K562 (cell line): ENCODE results near the gene GH2. TPM values are rescaled to one million over a fixed set of nuclear protein-coding genes. Genes with fewer than 3 reads are reported as not detected.

Experiments used
- ATAC-seq: fragments of 200-7000 bp; cut with Tn5 transposase; 3 replicates; pipeline ENCODE4 v1.9.1; 2020; ENCODE audit warnings: moderate library complexity
- BruUV-seq: library from RNA; stranded (reverse); fragments of 400-500 nt; replicated peaks from 2 replicates; lab custom pipeline; 2021; lab: Mats Ljungman, UMichigan
- CTCF ChIA-PET: fragments of 300-600 bp; formaldehyde crosslinking; extraction: SDS; loops from one replicate; lab custom pipeline; 2021; ENCODE audit warnings: low intra/inter-chr PET ratio; lab: Yijun Ruan, JAX
- POLR2A ChIA-PET: fragments of 300-600, 350-650 bp; sonication (Branson Sonifier 250); formaldehyde crosslinking; extraction: SDS; loops from one replicate; lab custom pipeline; 2021; ENCODE audit warnings: antibody characterized with exemption, inconsistent platforms; lab: Yijun Ruan, JAX
- DNase-seq, 4 experiments: peaks; one replicate each; pipeline versions ENCODE4 v3.0.0 to v3.0.0-alpha.2; 2011 to 2018; ENCODE audit warnings: low spot score in 3 of 4, mixed read lengths in 3 of 4; ENCODE audit errors: extremely low read depth in 1 of 4
- FAIRE-seq: peaks from 2 replicates; lab custom pipeline; 2011; peaks lifted over from hg19 to GRCh38; lab: Jason Lieb, UNC
- H2AFZ ChIP-seq: 2 replicates; pipeline ENCODE4 v1.6.0; 2011; ENCODE audit warnings: low read depth, low read length, control low read depth, inconsistent platforms
- H3K27ac ChIP-seq: fragments of 200-600 bp; 3 replicates; pipeline ENCODE4 v1.8.0; 2011; ENCODE audit warnings: low read depth, mild to moderate bottlenecking, control low read depth, inconsistent platforms, low read length, moderate library complexity, mixed read lengths; ENCODE audit errors: extremely low read depth
- H3K27me3 ChIP-seq, 2 experiments: fragments of 300-600 bp in 1 of 2; 2 replicates in 1 of 2; 3 replicates in 1 of 2; pipeline versions ENCODE4 v1.6.0 to v1.8.0; 2011; ENCODE audit warnings: inconsistent platforms in 2 of 2, low read length in 2 of 2, mild to moderate bottlenecking in 1 of 2, mixed read lengths in 1 of 2, moderate library complexity in 1 of 2; ENCODE audit not compliant: control insufficient read depth in 2 of 2, insufficient read depth in 2 of 2
- H3K36me3 ChIP-seq: fragments of 300-600 bp; 3 replicates; pipeline ENCODE4 v1.8.0; 2011; ENCODE audit warnings: mild to moderate bottlenecking, low read length, inconsistent platforms; ENCODE audit not compliant: control insufficient read depth, insufficient read depth
- H3K4me1 ChIP-seq, 2 experiments: fragments of 200-600 bp in 1 of 2; replicated peaks in 1 of 2; 2 replicates in 1 of 2; 3 replicates in 1 of 2; pipeline versions ENCODE4 v1.5.1 to v1.8.0; 2011; ENCODE audit warnings: inconsistent platforms in 2 of 2, low read length in 2 of 2, mild to moderate bottlenecking in 1 of 2, mixed read lengths in 1 of 2, moderate library complexity in 1 of 2; ENCODE audit not compliant: control insufficient read depth in 2 of 2, insufficient read depth in 2 of 2
- H3K4me2 ChIP-seq: 2 replicates; pipeline ENCODE4 v1.6.1; 2011; ENCODE audit warnings: low read length, control low read depth, inconsistent platforms, mixed read lengths; ENCODE audit not compliant: insufficient read depth
- H3K4me3 ChIP-seq: fragments of 200-600 bp; sonication (generic), shearing (Covaris generic); 2 replicates; pipeline ENCODE4 v1.5.1; 2016; ENCODE audit warnings: control low read depth, inconsistent platforms
- H3K79me2 ChIP-seq: fragments of 200-600 bp; 3 replicates; pipeline ENCODE4 v1.8.0; 2011; ENCODE audit warnings: low read length, inconsistent platforms; ENCODE audit not compliant: control insufficient read depth, insufficient read depth
- H3K9ac ChIP-seq, 2 experiments: 2 replicates each; pipeline versions ENCODE4 v1.6.0 to v1.6.1; 2011; ENCODE audit warnings: low read depth in 2 of 2, low read length in 2 of 2, control low read depth in 1 of 2, inconsistent platforms in 1 of 2, mild to moderate bottlenecking in 1 of 2, mixed read lengths in 1 of 2; ENCODE audit not compliant: insufficient read depth in 1 of 2
- H3K9me1 ChIP-seq: one replicate; pipeline ENCODE4 v1.6.0; 2011; ENCODE audit warnings: inconsistent platforms, mild to moderate bottlenecking, low read length, moderate library complexity; ENCODE audit not compliant: control insufficient read depth, insufficient read depth
- H3K9me3 ChIP-seq: replicated peaks from 2 replicates; pipeline ENCODE4 v1.5.1; 2011; ENCODE audit warnings: low read depth, low read length, inconsistent platforms; ENCODE audit not compliant: control insufficient read depth, insufficient read depth
- H4K20me1 ChIP-seq: replicated peaks from 2 replicates; pipeline ENCODE4 v1.6.1; 2011; ENCODE audit warnings: low read length, inconsistent platforms, mixed read lengths; ENCODE audit not compliant: control insufficient read depth, insufficient read depth
- ARHGAP35 ChIP-seq: fragments of 450-650 bp; IDR thresholded peaks from 2 replicates; pipeline ENCODE4 v1.6.1; 2018; ENCODE audit not compliant: partially characterized antibody
- HOXB6 ChIP-seq: fragments of 250-450 bp; sonication (Bioruptor Pico); IDR thresholded peaks from 2 replicates; pipeline ENCODE4 v1.5.1; 2022; ENCODE audit warnings: mild to moderate bottlenecking, borderline replicate concordance
- KDM4B ChIP-seq, 2 experiments: fragments of 450-650 bp in 1 of 2; sonication (generic) in 1 of 2; IDR thresholded peaks; 2 replicates each; pipeline ENCODE4 v1.6.1; 2016 to 2017; ENCODE audit warnings: borderline replicate concordance in 2 of 2, antibody characterized with exemption in 1 of 2, low read depth in 1 of 2, mild to moderate bottlenecking in 1 of 2
- NONO ChIP-seq, 2 experiments: fragments of 200-400 bp in 1 of 2; fragments of 450-650 bp in 1 of 2; formaldehyde crosslinking in 1 of 2; IDR thresholded peaks; 2 replicates each; pipeline ENCODE4 v1.6.1; 2017; ENCODE audit warnings: low read depth in 2 of 2, mild to moderate bottlenecking in 2 of 2, moderate library complexity in 2 of 2, low read length in 1 of 2
- RUNX1 ChIP-seq: sonication (generic); IDR thresholded peaks from 2 replicates; pipeline ENCODE4 v1.6.1; 2016; ENCODE audit warnings: antibody characterized with exemption, low read depth
- SMAD2 ChIP-seq: fragments of 150-350 bp; IDR thresholded peaks from 2 replicates; pipeline ENCODE4 v1.6.1; 2014; ENCODE audit warnings: low read depth, mild to moderate bottlenecking, low read length
- SRSF9 ChIP-seq: fragments of 200-400 bp; formaldehyde crosslinking; IDR thresholded peaks from 2 replicates; pipeline ENCODE4 v1.6.1; 2017; ENCODE audit warnings: low read depth, low read length, borderline replicate concordance
- ZC3H11A ChIP-seq: IDR thresholded peaks from 2 replicates; pipeline ENCODE4 v1.6.1; 2012; ENCODE audit warnings: low read depth, low read length, improper control_type of control experiment
- ZNF165 ChIP-seq: fragments of 250-450 bp; sonication (Bioruptor Pico); IDR thresholded peaks from 2 replicates; pipeline ENCODE4 v1.4.0; 2020; ENCODE audit warnings: borderline replicate concordance
- WGBS: fragments of 100-300 bp; shearing (Covaris generic); methylation state at CpG from one replicate; pipeline ENCODE4 v1.1.6; 2016; ENCODE audit warnings: low coverage, mixed read lengths; ENCODE audit not compliant: insufficient coverage; ENCODE audit errors: missing lambda C conversion rate; 5-methylcytosine and 5-hydroxymethylcytosine counted together
- in situ Hi-C: fragments of 300-500 bp; cut with MboI; formaldehyde crosslinking; loops from 4 replicates; pipeline ENCODE4 v1.15.0; 2018; ENCODE audit warnings: inconsistent platforms, mixed read lengths
- intact Hi-C: fragments of 100-400 bp; cut with micrococcal nuclease; formaldehyde crosslinking; loops from 2 replicates; pipeline ENCODE4 v1.14.2; 2022
- polyA plus RNA-seq, 8 experiments: library from polyadenylated mRNA; depleted of rRNA in 4 of 8; stranded (reverse) in 5 of 8; unstranded in 3 of 8; fragments of >200 nt; fragmentation: Nextera tagmentation in 2 of 8; fragmentation: Illumina TruSeq in 1 of 8; extraction: Ambion mirVana in 2 of 8; extraction: Trizol in 1 of 8; gene quantifications; 2 replicates each; pipeline versions ENCODE4 v1.2.1 to v1.2.3, GENCODE V29; 2011 to 2014; ENCODE audit warnings: inconsistent platforms in 1 of 8, missing spikeins in 1 of 8
- total RNA-seq, 7 experiments: library from RNA; depleted of rRNA in 6 of 7; stranded (reverse); fragments of >200 nt in 6 of 7; fragmentation: Illumina TruSeq in 2 of 7; extraction: Trizol in 2 of 7; gene quantifications; 2 replicates each; pipeline versions ENCODE4 v1.2.1 to v1.2.3, GENCODE V29; 2011 to 2021; ENCODE audit warnings: low replicate concordance in 1 of 7
- TF ChIP-seq, protein P1 (sequence below), 2 experiments: fragments of 150-350 bp in 1 of 2; IDR thresholded peaks; 2 replicates each; pipeline ENCODE4 v1.6.1; 2012 to 2016; ENCODE audit warnings: low read depth in 2 of 2, low read length in 2 of 2, mild to moderate bottlenecking in 1 of 2, moderate library complexity in 1 of 2
- TF ChIP-seq, protein P2 (sequence below), 2 experiments: IDR thresholded peaks in 1 of 2; conservative IDR thresholded peaks in 1 of 2; 2 replicates each; pipeline ENCODE4 v1.6.1; 2016; ENCODE audit warnings: low read depth in 2 of 2, mild to moderate bottlenecking in 1 of 2, missing compliant biosample characterization in 1 of 2, missing genetic modification characterization in 1 of 2, moderate library complexity in 1 of 2

GH2 gene
- total and polyA plus RNA-seq, 9 of the 15 experiments (the other 6 are each of a cell fraction or from before 2014, with no cell fraction given): not detected

DNA sequence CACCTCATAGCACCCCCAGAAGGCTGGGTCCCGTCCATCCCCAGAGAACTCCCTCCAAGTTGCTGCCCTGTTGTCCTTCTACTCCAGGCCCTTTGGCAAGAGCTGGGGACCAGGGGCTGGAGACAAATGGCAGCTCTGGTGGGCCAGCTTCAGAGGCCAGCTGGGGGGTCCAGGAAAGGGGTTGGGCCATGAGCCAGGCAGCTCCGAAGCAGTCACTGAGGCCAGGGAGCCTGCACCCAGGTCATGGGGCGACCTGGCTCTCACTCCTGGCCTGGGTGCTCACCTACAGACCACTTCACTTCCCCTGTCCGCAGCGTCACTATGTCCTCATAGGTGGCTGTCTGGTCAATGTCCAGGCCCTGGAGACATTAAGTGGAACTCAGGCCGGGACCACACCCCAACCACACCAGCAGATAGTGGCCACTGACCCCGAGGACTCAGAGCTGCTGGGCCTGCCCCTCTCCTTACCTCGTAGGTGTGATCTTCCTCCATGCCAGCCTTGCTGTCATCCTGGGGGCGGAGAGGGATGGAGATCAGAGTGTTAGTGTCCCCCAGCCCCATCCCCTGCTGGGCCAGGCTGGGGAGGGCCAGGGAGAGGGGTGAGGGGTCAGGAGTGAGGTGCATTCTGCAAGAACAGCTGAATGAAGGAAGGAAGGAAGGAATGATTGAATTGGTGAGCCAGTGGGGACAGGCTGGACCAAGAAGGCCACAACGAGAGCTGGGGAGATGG lies 47.4 kb upstream of the GH2 start:
- Histone ChIP-seq H2AFZ (no peak overlapping the region), H4K20me1 (no peaks in the 10 kb centered on the region), H3K79me2 (no peaks in the 10 kb centered on the region), H3K9me1 (no peaks in the 10 kb centered on the region), H3K4me3 (no peak overlapping the region), H3K9ac (no peak overlapping the region; a peak in 1 of 4 replicates), H3K27me3 (peaks cover 0 to 9% of the 10 kb centered on the region in 2 experiments; a peak in 2 of 5 replicates), H3K9me3 (no peaks in the 10 kb centered on the region), H3K4me1 (peaks cover 0 to 33% of the 10 kb centered on the region in 2 experiments; a peak in 2 of 5 replicates), H3K4me2 (no peak overlapping the region), H3K36me3 (no peaks in the 10 kb centered on the region), H3K27ac (no peak overlapping the region)
- ChIA-PET POLR2A (interaction anchor here (0.6 to 1.3 kb wide), 3 partner anchors 10 to 12 kb away, joined by 3 to 6 read pairs (median 4); no protein-coding TSS in a partner anchor), CTCF (no interaction called here)
- no peak for ATAC-seq
- FAIRE-seq: no peak
- BruUV-seq: no TSS peak
- no peak for DNase-seq
- WGBS: 21% methylated on average over 9 of the region's 10 CpGs
- in situ Hi-C loops (no loop called here), intact Hi-C loops (no loop called here)
- TF ChIP-seq, protein P1, sequence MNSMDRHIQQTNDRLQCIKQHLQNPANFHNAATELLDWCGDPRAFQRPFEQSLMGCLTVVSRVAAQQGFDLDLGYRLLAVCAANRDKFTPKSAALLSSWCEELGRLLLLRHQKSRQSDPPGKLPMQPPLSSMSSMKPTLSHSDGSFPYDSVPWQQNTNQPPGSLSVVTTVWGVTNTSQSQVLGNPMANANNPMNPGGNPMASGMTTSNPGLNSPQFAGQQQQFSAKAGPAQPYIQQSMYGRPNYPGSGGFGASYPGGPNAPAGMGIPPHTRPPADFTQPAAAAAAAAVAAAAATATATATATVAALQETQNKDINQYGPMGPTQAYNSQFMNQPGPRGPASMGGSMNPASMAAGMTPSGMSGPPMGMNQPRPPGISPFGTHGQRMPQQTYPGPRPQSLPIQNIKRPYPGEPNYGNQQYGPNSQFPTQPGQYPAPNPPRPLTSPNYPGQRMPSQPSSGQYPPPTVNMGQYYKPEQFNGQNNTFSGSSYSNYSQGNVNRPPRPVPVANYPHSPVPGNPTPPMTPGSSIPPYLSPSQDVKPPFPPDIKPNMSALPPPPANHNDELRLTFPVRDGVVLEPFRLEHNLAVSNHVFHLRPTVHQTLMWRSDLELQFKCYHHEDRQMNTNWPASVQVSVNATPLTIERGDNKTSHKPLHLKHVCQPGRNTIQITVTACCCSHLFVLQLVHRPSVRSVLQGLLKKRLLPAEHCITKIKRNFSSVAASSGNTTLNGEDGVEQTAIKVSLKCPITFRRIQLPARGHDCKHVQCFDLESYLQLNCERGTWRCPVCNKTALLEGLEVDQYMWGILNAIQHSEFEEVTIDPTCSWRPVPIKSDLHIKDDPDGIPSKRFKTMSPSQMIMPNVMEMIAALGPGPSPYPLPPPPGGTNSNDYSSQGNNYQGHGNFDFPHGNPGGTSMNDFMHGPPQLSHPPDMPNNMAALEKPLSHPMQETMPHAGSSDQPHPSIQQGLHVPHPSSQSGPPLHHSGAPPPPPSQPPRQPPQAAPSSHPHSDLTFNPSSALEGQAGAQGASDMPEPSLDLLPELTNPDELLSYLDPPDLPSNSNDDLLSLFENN (IDR thresholded peaks at IDR 0.05; ENCODE audit: low read depth in 2 of 2, low read length in 2 of 2): no peak
- TF ChIP-seq ZNF165 (CRISPR knock-in tag) (no peak), ZC3H11A (no peak), RUNX1 (no peak), HOXB6 (CRISPR knock-in tag) (no peak), KDM4B (IDR thresholded peaks at IDR 0.05; ENCODE audit: borderline replicate concordance in 2 of 2, low read depth in 1 of 2) (no peak), NONO (IDR thresholded peaks at IDR 0.05; ENCODE audit: low read depth in 2 of 2, low read length in 1 of 2) (no peak), ARHGAP35 (no peak), SMAD2 (no peak), SRSF9 (no peak)
- TF ChIP-seq, protein P2, sequence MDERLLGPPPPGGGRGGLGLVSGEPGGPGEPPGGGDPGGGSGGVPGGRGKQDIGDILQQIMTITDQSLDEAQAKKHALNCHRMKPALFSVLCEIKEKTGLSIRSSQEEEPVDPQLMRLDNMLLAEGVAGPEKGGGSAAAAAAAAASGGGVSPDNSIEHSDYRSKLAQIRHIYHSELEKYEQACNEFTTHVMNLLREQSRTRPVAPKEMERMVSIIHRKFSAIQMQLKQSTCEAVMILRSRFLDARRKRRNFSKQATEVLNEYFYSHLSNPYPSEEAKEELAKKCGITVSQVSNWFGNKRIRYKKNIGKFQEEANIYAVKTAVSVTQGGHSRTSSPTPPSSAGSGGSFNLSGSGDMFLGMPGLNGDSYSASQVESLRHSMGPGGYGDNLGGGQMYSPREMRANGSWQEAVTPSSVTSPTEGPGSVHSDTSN (CRISPR knock-in tag; IDR thresholded peaks at IDR 0.05; ENCODE audit: low read depth): no peak
- TF ChIP-seq, protein P2 (tag; conservative IDR thresholded peaks at IDR 0.05; ENCODE audit: low read depth): no peak
